ENCODE measurements around the gene ABCB11. TPM values are rescaled to one million over a fixed set of nuclear protein-coding genes. Genes with fewer than 3 reads are reported as not detected.

Gene ABCB11
- total RNA-seq, 4 donors from 2014 or later: 0.18 to 0.54 TPM; not detected in 2

DNA sequence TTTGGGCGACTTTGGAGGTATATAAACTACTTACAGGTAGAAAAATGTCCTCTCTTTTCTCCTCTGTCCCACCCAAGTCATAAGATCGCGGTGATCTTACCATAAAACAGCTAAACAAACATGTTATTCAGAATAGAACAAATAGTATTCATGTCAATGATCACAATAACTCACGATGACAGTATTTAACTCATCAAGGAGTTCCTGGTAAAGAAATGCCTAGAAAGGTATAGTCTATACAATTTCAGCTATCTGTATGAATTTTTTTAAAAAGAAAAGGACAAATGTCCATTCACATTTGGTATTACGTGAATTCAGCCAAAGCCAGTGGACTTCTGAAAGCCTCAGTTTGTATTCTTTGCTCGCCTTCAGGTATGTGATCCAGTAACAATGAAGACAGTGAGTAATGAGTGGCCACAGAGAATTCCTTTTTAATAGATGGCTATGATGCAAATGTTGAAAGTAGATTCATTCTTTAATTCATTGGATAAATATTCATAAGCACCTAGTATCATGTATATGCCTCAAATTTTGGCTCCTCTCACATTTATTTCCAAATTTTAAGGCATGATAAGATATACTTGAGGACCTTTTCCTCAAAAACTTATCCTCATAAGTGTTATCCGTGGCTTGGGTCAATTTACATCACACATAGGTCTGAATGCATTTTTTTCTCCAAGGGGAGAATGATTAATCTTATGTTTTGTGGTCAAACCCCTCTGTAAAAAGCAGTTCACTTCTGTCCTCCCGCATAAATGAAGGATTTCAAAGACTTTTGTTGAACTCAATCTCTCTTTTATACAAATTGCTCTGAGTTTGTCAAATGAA is 20.3 kb downstream of the ABCB11 start:
- Histone ChIP-seq H3K27me3 (no peaks in the 10 kb centered on the region), H3K4me1 (peaks cover 0 to 5% (median 0%) of the 10 kb centered on the region in 4 donors), H3K9me3 (no peaks in the 10 kb centered on the region), H3K4me3 (no peak overlapping the region), H3K27ac (no peak overlapping the region), H3K36me3 (no peaks in the 10 kb centered on the region)
- TF ChIP-seq, protein P1, sequence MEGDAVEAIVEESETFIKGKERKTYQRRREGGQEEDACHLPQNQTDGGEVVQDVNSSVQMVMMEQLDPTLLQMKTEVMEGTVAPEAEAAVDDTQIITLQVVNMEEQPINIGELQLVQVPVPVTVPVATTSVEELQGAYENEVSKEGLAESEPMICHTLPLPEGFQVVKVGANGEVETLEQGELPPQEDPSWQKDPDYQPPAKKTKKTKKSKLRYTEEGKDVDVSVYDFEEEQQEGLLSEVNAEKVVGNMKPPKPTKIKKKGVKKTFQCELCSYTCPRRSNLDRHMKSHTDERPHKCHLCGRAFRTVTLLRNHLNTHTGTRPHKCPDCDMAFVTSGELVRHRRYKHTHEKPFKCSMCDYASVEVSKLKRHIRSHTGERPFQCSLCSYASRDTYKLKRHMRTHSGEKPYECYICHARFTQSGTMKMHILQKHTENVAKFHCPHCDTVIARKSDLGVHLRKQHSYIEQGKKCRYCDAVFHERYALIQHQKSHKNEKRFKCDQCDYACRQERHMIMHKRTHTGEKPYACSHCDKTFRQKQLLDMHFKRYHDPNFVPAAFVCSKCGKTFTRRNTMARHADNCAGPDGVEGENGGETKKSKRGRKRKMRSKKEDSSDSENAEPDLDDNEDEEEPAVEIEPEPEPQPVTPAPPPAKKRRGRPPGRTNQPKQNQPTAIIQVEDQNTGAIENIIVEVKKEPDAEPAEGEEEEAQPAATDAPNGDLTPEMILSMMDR (IDR thresholded peaks at IDR 0.05): no peak
- no peak for TF ChIP-seq POLR2A (IDR thresholded peaks at IDR 0.05)
- no peak for DNase-seq

DNA sequence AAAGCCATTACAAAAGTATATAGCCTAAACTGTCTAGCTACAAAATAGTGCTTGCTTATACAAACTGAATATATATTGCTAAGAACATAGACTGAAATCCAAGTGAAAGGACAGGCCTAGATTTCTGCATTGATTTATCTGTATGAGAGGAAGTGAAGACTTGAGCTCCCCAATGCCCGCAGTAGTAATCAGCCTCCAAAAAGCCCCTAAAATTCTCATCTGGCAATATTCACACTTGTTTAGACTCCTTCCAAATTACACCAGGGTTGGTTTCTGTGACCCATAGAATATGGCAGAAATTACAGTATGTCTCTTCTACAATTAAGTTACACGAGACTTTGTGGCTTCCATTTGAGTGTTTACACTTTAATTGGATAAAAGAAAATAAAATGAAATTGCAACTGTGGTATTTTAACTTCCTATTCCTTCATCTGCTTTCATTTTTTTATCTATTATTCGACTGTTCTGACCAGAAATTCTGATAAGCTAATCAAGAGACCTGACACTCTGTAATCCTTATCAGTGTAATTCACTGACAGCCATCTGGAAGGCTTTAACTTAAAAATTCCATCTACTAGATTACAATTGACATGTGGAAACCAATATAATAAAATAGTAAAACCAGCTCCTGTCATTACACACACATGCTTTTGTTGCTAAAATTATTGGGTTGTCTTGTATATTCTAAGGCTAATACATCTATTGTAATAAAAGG is 21.1 kb downstream of the ABCB11 start:
- TF ChIP-seq, protein P1 (IDR thresholded peaks at IDR 0.05): no peak
- TF ChIP-seq POLR2A (IDR thresholded peaks at IDR 0.05): no peak
- Histone ChIP-seq H3K4me1 (peaks cover 0 to 5% (median 0%) of the 10 kb centered on the region in 4 donors), H3K9me3 (no peaks in the 10 kb centered on the region), H3K36me3 (no peaks in the 10 kb centered on the region), H3K4me3 (no peak overlapping the region), H3K27me3 (no peaks in the 10 kb centered on the region), H3K27ac (no peak overlapping the region)
- DNase-seq: no peak

DNA sequence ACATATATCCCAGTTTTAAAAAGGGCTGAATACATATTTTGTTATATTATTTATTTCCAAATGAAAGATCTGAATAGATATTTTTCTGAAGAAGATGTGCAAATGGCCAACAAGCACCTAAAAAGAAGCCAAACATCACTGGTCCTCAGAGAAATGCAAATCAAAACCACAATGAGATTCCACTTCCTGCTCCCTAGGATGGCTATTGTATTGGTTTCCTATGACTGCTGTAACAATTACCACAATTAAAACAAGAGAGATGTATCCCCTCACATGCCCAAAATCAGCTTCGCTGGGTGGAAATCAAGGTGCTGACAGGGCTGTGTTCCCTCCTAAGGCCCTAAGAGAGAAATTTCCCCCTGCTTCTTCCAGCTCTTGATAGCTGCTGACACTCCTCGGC is 23.2 kb downstream of the ABCB11 start:
- Histone ChIP-seq H3K9me3 (no peaks in the 10 kb centered on the region), H3K36me3 (no peaks in the 10 kb centered on the region), H3K4me1 (peaks cover 0 to under 1% (median 0%) of the 10 kb centered on the region in 4 donors), H3K27ac (no peak overlapping the region), H3K4me3 (no peak overlapping the region), H3K27me3 (no peaks in the 10 kb centered on the region)
- no peak for DNase-seq
- TF ChIP-seq, protein P1 (IDR thresholded peaks at IDR 0.05): no peak
- TF ChIP-seq POLR2A (IDR thresholded peaks at IDR 0.05): no peak

DNA sequence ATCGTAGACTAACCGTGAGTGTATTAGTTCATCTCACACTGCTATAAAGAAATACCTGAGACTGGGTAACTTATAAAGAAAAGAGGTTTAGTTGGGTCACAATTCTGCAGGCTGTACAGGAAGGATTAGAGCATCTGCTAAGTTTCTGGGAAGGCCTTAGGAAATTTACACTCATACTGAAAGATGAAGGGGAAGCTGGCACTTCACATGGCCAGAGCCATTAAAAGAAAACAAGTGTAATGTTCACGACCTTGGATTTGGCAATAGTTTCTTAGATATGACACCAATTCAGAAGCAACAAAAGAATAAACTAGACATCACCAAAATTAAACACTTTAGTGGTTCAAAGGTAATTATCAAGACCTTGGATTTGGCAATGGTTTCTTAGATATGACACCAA is 23.8 kb downstream of the ABCB11 start:
- no peak for DNase-seq
- no peaks in the 10 kb centered on the region for H3K9me3 ChIP-seq
- no peaks in the 10 kb centered on the region for H3K36me3 ChIP-seq
- TF ChIP-seq POLR2A (IDR thresholded peaks at IDR 0.05): no peak
- H3K27me3 ChIP-seq: no peaks in the 10 kb centered on the region
- no peaks in the 10 kb centered on the region for H3K4me1 ChIP-seq
- no peak overlapping the region for H3K27ac ChIP-seq
- no peak overlapping the region for H3K4me3 ChIP-seq

DNA sequence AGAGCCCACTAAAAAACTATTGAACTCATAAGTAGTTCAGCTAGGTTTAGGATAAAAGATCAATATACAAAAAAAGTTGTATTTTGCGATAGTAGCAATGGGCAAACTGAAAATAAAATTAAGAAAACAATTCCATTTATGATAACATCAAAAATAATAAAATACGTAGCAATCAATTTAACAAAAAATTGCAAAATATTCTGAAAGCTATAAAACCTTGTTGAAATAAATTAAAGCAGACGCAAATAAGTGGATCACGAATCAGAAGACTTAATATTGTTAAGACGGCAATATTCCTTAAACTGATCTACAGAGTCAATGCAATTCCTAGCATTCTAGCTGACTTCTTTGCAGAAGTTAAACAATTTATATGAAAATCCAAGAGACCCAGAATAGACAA is 24.5 kb downstream of the ABCB11 start:
- DNase-seq: no peak
- Histone ChIP-seq H3K27ac (no peak overlapping the region), H3K4me1 (no peaks in the 10 kb centered on the region), H3K4me3 (no peak overlapping the region), H3K27me3 (no peaks in the 10 kb centered on the region), H3K9me3 (no peaks in the 10 kb centered on the region), H3K36me3 (no peaks in the 10 kb centered on the region)
- no peak for TF ChIP-seq POLR2A (IDR thresholded peaks at IDR 0.05)
- TF ChIP-seq, protein P1 (IDR thresholded peaks at IDR 0.05): no peak

DNA sequence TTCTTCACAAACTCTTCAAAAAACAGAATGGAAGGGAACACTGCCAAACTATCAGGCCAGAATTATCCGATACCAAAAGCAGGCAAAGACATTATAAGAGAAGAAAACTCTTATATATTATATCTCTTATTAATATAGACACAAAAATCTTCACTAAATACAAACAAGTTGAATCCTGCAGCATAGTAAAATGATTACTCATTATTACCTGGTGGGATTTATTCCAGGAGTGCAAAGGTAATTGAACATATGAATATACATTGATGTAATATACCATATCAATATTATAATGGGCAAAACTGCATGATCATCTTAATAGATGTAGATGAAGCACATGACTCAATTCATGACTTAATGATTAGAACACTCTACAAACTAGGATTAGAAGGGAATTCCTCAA is 25.1 kb downstream of the ABCB11 start:
- Histone ChIP-seq H3K4me3 (no peak overlapping the region), H3K9me3 (no peaks in the 10 kb centered on the region), H3K27me3 (no peaks in the 10 kb centered on the region), H3K4me1 (no peaks in the 10 kb centered on the region), H3K36me3 (no peaks in the 10 kb centered on the region), H3K27ac (no peak overlapping the region)
- DNase-seq: no peak
- TF ChIP-seq, protein P1 (IDR thresholded peaks at IDR 0.05): no peak
- no peak for TF ChIP-seq POLR2A (IDR thresholded peaks at IDR 0.05)
